Measurements from ENCODE around the gene TMED6.

The TMED6 gene

GRCh38 chr16:69351309-69352027 is at the start of gene TMED6:
TMED6 (minus strand) TSS chr16:69351786; CDS start chr16:69351753, 33 bp downstream.
- H3K4me3 ChIP-seq (ENCODE audit: low read length) = no peak within 1 kb of the TSS
- TF ChIP-seq CTCF (IDR thresholded peaks at IDR 0.05; ENCODE audit: insufficient read depth, low read depth, low read length, missing control alignments) = no peak
- no peak for DNase-seq (ENCODE audit: low read depth)

GRCh38 chr16:69399361-69399760 is 47.8 kb upstream of the TMED6 start:
- no peak overlapping the region for H3K4me3 ChIP-seq (ENCODE audit: low read length)
- DNase-seq (ENCODE audit: low read depth) = peak; percentile 43
- TF ChIP-seq CTCF (IDR thresholded peaks at IDR 0.05; ENCODE audit: insufficient read depth, low read depth, low read length, missing control alignments) = no peak

- DNase-seq (ENCODE audit: low read depth) = peak; percentile 82
- no peak overlapping the region for H3K4me3 ChIP-seq (ENCODE audit: low read length)
These were observed 46.4 kb upstream of the TMED6 start for GRCh38 chr16:69397821-69398521.

GRCh38 chr16:69396187-69397061 is 44.8 kb upstream of the TMED6 start:
- TF ChIP-seq CTCF (IDR thresholded peaks at IDR 0.05; ENCODE audit: insufficient read depth, low read depth, low read length, missing control alignments) = peak; percentile 61
- DNase-seq (ENCODE audit: low read depth) = peak; percentile 92
- no peak overlapping the region for H3K4me3 ChIP-seq (ENCODE audit: low read length)

More at GRCh38 chr16:69397821-69398521, 46.4 kb upstream of the TMED6 start:
- TF ChIP-seq CTCF (IDR thresholded peaks at IDR 0.05; ENCODE audit: insufficient read depth, low read depth, low read length, missing control alignments) = peak; percentile 46

GRCh38 chr16:69395859-69396186 is 44.2 kb upstream of the TMED6 start:
- no peak for DNase-seq (ENCODE audit: low read depth)
- no peak for TF ChIP-seq CTCF (IDR thresholded peaks at IDR 0.05; ENCODE audit: insufficient read depth, low read depth, low read length, missing control alignments)
- H3K4me3 ChIP-seq (ENCODE audit: low read length) = no peak overlapping the region

GRCh38 chr16:69393898-69394849 is 42.6 kb upstream of the TMED6 start:
- no peak for DNase-seq (ENCODE audit: low read depth)
- H3K4me3 ChIP-seq (ENCODE audit: low read length) = no peak overlapping the region
- no peak for TF ChIP-seq CTCF (IDR thresholded peaks at IDR 0.05; ENCODE audit: insufficient read depth, low read depth, low read length, missing control alignments)
